ENCODE measurements around the gene PSMA6. TPM values are rescaled to one million over a fixed set of nuclear protein-coding genes. Genes with fewer than 3 reads are reported as not detected.

The PSMA6 gene
- total and polyA plus RNA-seq, 2 of the 13 experiments (the other 11 are each of a cell fraction or from before 2014, with no cell fraction given): 525 to 1,109 TPM

DNA sequence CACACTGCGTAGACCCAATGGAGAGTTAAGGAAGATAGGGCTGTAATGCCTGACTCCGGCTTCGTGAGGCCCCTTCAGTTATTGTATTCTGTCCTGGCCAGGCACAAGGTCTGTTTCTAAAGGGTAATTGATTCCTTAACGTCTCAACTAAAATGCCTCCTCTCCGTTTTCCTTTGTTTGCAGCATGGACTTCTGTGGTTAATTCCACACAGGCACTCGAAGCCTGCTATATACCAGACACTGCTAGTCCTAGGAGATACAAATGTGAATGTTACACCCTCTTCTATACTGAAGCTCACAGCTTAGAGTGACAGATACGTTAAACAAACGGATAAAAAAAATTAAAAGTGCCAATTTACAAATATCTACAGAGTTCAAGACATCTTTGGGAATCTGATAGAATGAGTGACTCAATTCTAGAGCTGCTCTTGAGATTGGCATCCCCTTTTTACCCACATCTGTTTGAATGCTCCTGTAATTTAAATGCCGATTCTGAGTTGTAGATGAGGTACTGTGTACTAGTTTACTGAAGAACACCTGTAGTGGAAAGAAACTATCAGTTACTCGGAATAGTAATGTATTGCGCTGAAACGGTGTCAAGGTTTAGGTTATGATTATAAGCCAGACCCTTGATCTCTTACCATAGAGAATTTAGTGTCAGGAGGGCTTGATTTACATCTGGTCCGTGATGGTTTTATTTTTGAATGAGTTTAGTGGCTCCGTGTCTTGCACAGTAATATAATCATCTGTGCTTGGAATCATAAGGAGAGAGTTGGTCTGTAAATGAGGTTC is 784 bp downstream of the PSMA6 start (continued):
- TF ChIP-seq ISX (CRISPR knock-in tag; conservative IDR thresholded peaks at IDR 0.05) (peak; percentile 87; the same call in 1 of the 2 replicates), ZBTB40 (IDR thresholded peaks at IDR 0.05) (no peak), ZBTB40 (CRISPR knock-in tag; IDR thresholded peaks at IDR 0.05) (no peak), ZNF7 (CRISPR knock-in tag; IDR thresholded peaks at IDR 0.05) (no peak), DR1 (CRISPR knock-in tag; IDR thresholded peaks at IDR 0.05) (no peak), ZBTB20 (CRISPR knock-in tag; IDR thresholded peaks at IDR 0.05; ENCODE audit: borderline replicate concordance, low read depth) (0 out of 2 replicates have a peak, but pooled peaks have one; percentile 24), CBX2 (IDR thresholded peaks at IDR 0.05; ENCODE audit: low read depth, low read length) (no peak), CBX2 (CRISPR knock-in tag; IDR thresholded peaks at IDR 0.05; ENCODE audit: low read depth) (no peak), ZNF558 (CRISPR knock-in tag; IDR thresholded peaks at IDR 0.05; ENCODE audit: borderline replicate concordance) (no peak), ZBTB3 (CRISPR knock-in tag; IDR thresholded peaks at IDR 0.05; ENCODE audit: borderline replicate concordance, low read depth) (no peak; the same call in 1 of the 2 replicates), DNMT1 (CRISPR knock-in tag; IDR thresholded peaks at IDR 0.05) (0 out of 2 replicates have a peak, but pooled peaks have one; percentile 15), KDM6A (CRISPR knock-in tag; IDR thresholded peaks at IDR 0.05; ENCODE audit: low read depth) (no peak), TEAD2 (CRISPR knock-in tag; IDR thresholded peaks at IDR 0.05) (no peak), ZNF788 (CRISPR knock-in tag; IDR thresholded peaks at IDR 0.05; ENCODE audit: borderline replicate concordance) (no peak), ZNF224 (CRISPR knock-in tag; IDR thresholded peaks at IDR 0.05) (no peak; the same call in 1 of the 2 replicates), ETV5 (CRISPR knock-in tag; IDR thresholded peaks at IDR 0.05; ENCODE audit: borderline replicate concordance) (no peak), ZSCAN25 (CRISPR knock-in tag; IDR thresholded peaks at IDR 0.05) (no peak)
